ELF-1 (cell line): ENCODE data around the gene AUTS2.
A peak's percentile ranks its signal among the peaks of the same experiment; 100 is the strongest.
"Not testable (repeated sequence)": the region's sequence is repeated elsewhere in the genome, so short reads cannot be mapped to it uniquely, and the experiment has no call there.

Experiments
- DNase-seq: peaks from one replicate; pipeline ENCODE4 v3.0.0-alpha.2; 2016; ENCODE audit warnings: low read depth, low spot score

Gene AUTS2

GRCh38 chr7:69786130-69786529 is 187.9 kb downstream of the AUTS2 start:
- not testable (repeated sequence) for DNase-seq

GRCh38 chr7:69786730-69787395 is 188.6 kb downstream of the AUTS2 start:
- no peak for DNase-seq

- no peak for DNase-seq
Measured at GRCh38 chr7:69787736-69788431, 189.6 kb downstream of the AUTS2 start.

DNA sequence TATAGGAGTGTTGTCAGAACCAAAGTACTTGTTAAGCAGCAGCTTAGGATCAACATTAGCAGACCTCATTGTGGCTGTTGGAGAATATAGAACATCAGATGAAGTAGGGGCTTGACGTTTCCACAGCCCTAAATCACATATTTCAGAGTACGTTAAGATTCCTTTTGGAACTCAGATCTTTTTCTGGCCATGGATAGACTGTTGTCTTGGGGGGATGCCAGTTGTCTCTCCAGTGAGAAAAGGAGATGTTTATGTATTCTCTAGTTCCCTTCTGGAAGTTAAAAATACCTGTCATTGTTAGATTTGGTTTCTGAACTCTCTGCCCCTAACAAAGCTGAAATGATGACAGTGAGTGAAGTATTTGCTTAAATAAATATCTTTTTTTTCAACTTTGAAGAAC is 191.3 kb downstream of the AUTS2 start:
- no peak for DNase-seq

- no peak for DNase-seq
Measured at GRCh38 chr7:69790977-69791724, 192.9 kb downstream of the AUTS2 start.

- DNase-seq: peak; percentile 34
Measured at GRCh38 chr7:69791739-69792138, 193.5 kb downstream of the AUTS2 start.

DNA sequence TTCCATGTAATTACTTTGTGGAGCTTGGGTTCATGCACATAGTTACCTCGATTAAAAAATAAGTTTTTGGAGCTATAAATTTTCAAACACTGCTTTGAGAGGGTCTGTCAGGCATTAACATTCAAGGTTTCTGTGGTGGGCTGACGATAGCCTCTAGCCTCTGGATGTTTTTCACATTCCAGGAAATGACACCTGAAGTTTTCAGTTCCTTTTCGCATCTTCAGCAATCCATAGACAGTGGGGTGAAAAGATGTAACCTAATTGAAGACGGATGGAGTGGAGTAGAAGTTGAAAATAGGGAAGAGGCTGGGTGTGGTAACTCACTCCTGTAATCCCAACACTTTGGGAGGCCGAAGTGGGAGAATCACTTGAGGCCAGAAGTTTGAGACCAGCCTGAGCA is 197.7 kb downstream of the AUTS2 start:
- no peak for DNase-seq

DNA sequence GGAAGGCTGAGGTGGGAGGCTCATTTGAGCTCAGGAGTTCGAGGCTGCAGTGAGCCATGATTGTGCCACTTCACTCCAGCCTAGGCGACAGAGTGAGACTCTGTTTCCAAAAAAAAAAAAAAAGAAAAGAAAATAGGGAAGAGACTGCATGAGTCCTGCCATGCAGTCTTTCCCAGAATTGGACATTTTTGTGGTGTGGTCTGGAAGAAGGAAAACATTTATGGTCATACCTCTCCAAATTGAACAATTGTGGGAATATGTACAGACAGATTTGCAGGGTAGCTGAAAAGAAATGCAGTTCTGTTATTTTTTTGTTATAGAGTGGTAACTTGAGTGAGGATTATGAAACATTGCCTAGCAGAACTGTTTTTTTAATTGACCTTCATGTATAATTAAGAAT is 198.1 kb downstream of the AUTS2 start:
- DNase-seq: no peak

GRCh38 chr7:69799048-69799697 is 200.9 kb downstream of the AUTS2 start:
- DNase-seq: no peak

- no peak for DNase-seq
Measured at GRCh38 chr7:69799990-69800389, 201.7 kb downstream of the AUTS2 start.

GRCh38 chr7:69800495-69800894 is 202.2 kb downstream of the AUTS2 start:
- DNase-seq: peak; percentile 85

GRCh38 chr7:69801729-69802682 is 203.7 kb downstream of the AUTS2 start:
- peak; percentile 83 for DNase-seq

GRCh38 chr7:69803699-69804516 is 205.6 kb downstream of the AUTS2 start:
- DNase-seq: no peak

GRCh38 chr7:69804962-69805361 is 206.7 kb downstream of the AUTS2 start:
- no peak for DNase-seq

GRCh38 chr7:69808391-69808790 is 210.1 kb downstream of the AUTS2 start:
- DNase-seq: no peak

- DNase-seq: no peak
Measured at GRCh38 chr7:69811476-69812308, 213.4 kb downstream of the AUTS2 start.

DNA sequence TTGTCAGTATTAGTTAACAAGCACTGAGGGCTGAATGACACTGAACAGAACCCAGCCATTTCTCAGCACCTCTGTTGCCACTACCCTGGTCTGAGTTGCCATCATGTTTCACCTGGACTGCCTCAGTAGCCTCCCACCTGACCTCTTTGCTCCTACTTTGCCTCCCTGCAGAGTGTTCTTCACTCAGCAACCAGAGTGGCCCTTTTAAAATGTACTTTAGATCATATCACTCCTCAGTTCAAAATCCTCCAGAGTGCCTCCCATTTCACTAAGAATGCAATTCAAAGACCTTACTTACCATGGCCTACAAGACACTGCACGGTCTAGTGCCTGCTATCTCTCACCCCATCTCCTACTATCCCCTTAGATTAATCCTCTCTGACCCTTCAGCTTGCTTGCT is 214.5 kb downstream of the AUTS2 start:
- DNase-seq: no peak

DNA sequence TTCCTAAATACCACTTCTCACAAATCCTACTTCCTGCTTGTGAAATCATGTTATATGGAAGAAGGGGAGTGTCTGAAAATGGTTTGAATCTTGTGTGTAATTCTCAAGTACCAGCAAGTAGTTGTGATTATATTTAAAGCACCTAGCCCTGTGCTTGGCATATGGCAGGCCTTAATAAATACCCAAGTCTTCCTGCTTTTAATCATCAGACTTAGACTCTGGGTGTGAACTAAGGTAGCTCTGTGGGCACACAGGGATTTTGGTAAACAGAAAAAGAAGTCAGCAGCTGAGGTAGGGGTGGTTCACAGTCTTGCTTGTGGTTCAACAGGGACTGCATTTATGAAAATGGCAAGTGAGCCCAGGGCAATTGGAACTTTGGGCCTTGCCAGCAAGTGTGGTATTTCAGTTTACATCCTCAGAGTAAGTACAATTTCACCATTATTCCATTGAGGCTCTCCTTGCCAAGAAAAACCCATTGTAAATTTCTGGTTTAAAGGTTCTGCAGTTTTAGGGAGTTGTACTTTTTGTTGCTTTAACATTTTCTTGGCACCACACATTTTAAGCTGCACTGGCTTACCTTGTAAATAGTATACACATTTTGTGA is 215.5 kb downstream of the AUTS2 start:
- no peak for DNase-seq

- DNase-seq: peak; percentile 55
Measured at GRCh38 chr7:69814421-69814962, 216.2 kb downstream of the AUTS2 start.
